ENCODE results near the gene INIP. TPM values are rescaled to one million over a fixed set of nuclear protein-coding genes. Genes with fewer than 3 reads are reported as not detected.

Gene INIP
- polyA plus RNA-seq (2013, experiment 1 of 2): 21.2 TPM
- 22.1 TPM for polyA plus RNA-seq (2013, experiment 2 of 2)

GRCh38 chr9:112717661-112718331, at the start of gene INIP:
Gene INIP, minus strand, starts transcription at chr9:112718117. Its CDS starts 1,632 bp downstream, at chr9:112716485.
- Histone ChIP-seq H3K9ac (ENCODE audit: low read depth, low read length, poor library complexity) (peak within 1 kb of the TSS; percentile 90), H3K27ac (replicated peaks; ENCODE audit: low read length) (peak within 1 kb of the TSS; percentile 90), H3K18ac (ENCODE audit: low read length) (peak within 1 kb of the TSS; percentile 80), H3K14ac (ENCODE audit: low read length) (no peak within 1 kb of the TSS), H3K4ac (ENCODE audit: low read length) (no peak within 1 kb of the TSS), H3K36me3 (replicated peaks in 1 of 2; ENCODE audit: control insufficient read depth in 2 of 2, insufficient read depth in 2 of 2, low read length in 2 of 2) (peaks cover 2 to 22% of the 10 kb centered on the region in 2 donors), H2AK5ac (ENCODE audit: low read depth, low read length) (no peak within 1 kb of the TSS), H2BK12ac (ENCODE audit: low read length) (no peak within 1 kb of the TSS), H3K9me3 (replicated peaks in 1 of 2; ENCODE audit: control insufficient read depth in 2 of 2, insufficient read depth in 1 of 2, low read depth in 1 of 2, low read length in 2 of 2) (peaks cover 0 to 6% of the 10 kb centered on the region in 2 donors), H2BK120ac (ENCODE audit: low read depth, low read length) (no peak within 1 kb of the TSS), H3K4me2 (ENCODE audit: insufficient read depth, low read length, poor library complexity, severe bottlenecking) (peak within 1 kb of the TSS; percentile 71), H3K4me3 (ENCODE audit: low read length in 2 of 2) (peak within 1 kb of the TSS; percentile 85 to 95), H3K79me1 (ENCODE audit: low read depth, low read length) (peaks cover 2% of the 10 kb centered on the region), H3K27me3 (ENCODE audit: control insufficient read depth in 3 of 3, insufficient read depth in 3 of 3, low read depth in 1 of 3, low read length in 3 of 3) (no peaks in the 10 kb centered on the region), H2BK15ac (ENCODE audit: low read length) (no peak within 1 kb of the TSS), H2AFZ (ENCODE audit: low read length) (peak within 1 kb of the TSS; percentile 94), H4K91ac (ENCODE audit: low read depth, low read length, poor library complexity) (no peak within 1 kb of the TSS), H3K4me1 (ENCODE audit: control insufficient read depth in 2 of 2, insufficient read depth in 1 of 2, low read depth in 1 of 2, low read length in 2 of 2) (no peaks in the 10 kb centered on the region), H4K8ac (ENCODE audit: low read depth, low read length) (peak within 1 kb of the TSS; percentile 0), H2BK5ac (ENCODE audit: low read length) (peak within 1 kb of the TSS; percentile 67), H3K23ac (ENCODE audit: low read depth, low read length, poor library complexity) (no peak within 1 kb of the TSS)
- peak; percentile 94 for DNase-seq (ENCODE audit: low spot score)
- no CpG with 5 or more reads among the region's 51 CpGs for WGBS, 2 donors (ENCODE audit: extremely low coverage in 2 of 2, insufficient read length in 2 of 2, insufficient replicate concordance in 1 of 2)

GRCh38 chr9:112765281-112765680, 47.4 kb upstream of the INIP start:
- Histone ChIP-seq H2AK5ac (ENCODE audit: low read depth, low read length) (no peak overlapping the region), H3K18ac (ENCODE audit: low read length) (no peak overlapping the region), H4K8ac (ENCODE audit: low read depth, low read length) (no peak overlapping the region), H3K4me2 (ENCODE audit: insufficient read depth, low read length, poor library complexity, severe bottlenecking) (no peak overlapping the region), H3K4me1 (ENCODE audit: control insufficient read depth in 2 of 2, insufficient read depth in 1 of 2, low read depth in 1 of 2, low read length in 2 of 2) (peaks cover 0 to 6% of the 10 kb centered on the region in 2 donors), H2BK5ac (ENCODE audit: low read length) (no peak overlapping the region), H3K4ac (ENCODE audit: low read length) (no peak overlapping the region), H3K9me3 (replicated peaks in 1 of 2; ENCODE audit: control insufficient read depth in 2 of 2, insufficient read depth in 1 of 2, low read depth in 1 of 2, low read length in 2 of 2) (peaks cover 0 to 9% of the 10 kb centered on the region in 2 donors), H3K36me3 (replicated peaks in 1 of 2; ENCODE audit: control insufficient read depth in 2 of 2, insufficient read depth in 2 of 2, low read length in 2 of 2) (peaks cover 0 to 5% of the 10 kb centered on the region in 2 donors), H3K79me1 (ENCODE audit: low read depth, low read length) (peaks cover 2% of the 10 kb centered on the region), H2BK15ac (ENCODE audit: low read length) (no peak overlapping the region), H3K27me3 (ENCODE audit: control insufficient read depth in 3 of 3, insufficient read depth in 3 of 3, low read depth in 1 of 3, low read length in 3 of 3) (no peaks in the 10 kb centered on the region), H3K27ac (replicated peaks; ENCODE audit: low read length) (no peak overlapping the region), H3K14ac (ENCODE audit: low read length) (no peak overlapping the region), H4K91ac (ENCODE audit: low read depth, low read length, poor library complexity) (no peak overlapping the region), H2BK12ac (ENCODE audit: low read length) (no peak overlapping the region), H3K23ac (ENCODE audit: low read depth, low read length, poor library complexity) (no peak overlapping the region), H3K9ac (ENCODE audit: low read depth, low read length, poor library complexity) (no peak overlapping the region), H3K4me3 (ENCODE audit: low read length in 2 of 2) (no peak overlapping the region), H2BK120ac (ENCODE audit: low read depth, low read length) (no peak overlapping the region), H2AFZ (ENCODE audit: low read length) (no peak overlapping the region)
- DNase-seq (ENCODE audit: low spot score): no peak
- WGBS, 2 donors (ENCODE audit: extremely low coverage in 2 of 2, insufficient read length in 2 of 2, insufficient replicate concordance in 1 of 2): no CpG with 5 or more reads among the region's 1 CpG

GRCh38 chr9:112764837-112765236, 46.9 kb upstream of the INIP start:
- no peak overlapping the region for H3K4ac ChIP-seq (ENCODE audit: low read length)
- no peak overlapping the region for H3K14ac ChIP-seq (ENCODE audit: low read length)
- H2BK120ac ChIP-seq (ENCODE audit: low read depth, low read length): no peak overlapping the region
- H3K79me1 ChIP-seq (ENCODE audit: low read depth, low read length): peaks cover 2% of the 10 kb centered on the region
- no peak overlapping the region for H2AFZ ChIP-seq (ENCODE audit: low read length)
- H3K27me3 ChIP-seq (ENCODE audit: control insufficient read depth in 3 of 3, insufficient read depth in 3 of 3, low read depth in 1 of 3, low read length in 3 of 3): no peaks in the 10 kb centered on the region
- no peak overlapping the region for H3K23ac ChIP-seq (ENCODE audit: low read depth, low read length, poor library complexity)
- H2BK12ac ChIP-seq (ENCODE audit: low read length): no peak overlapping the region
- no peak overlapping the region for H3K9ac ChIP-seq (ENCODE audit: low read depth, low read length, poor library complexity)
- H3K4me2 ChIP-seq (ENCODE audit: insufficient read depth, low read length, poor library complexity, severe bottlenecking): no peak overlapping the region
- H3K9me3 ChIP-seq (replicated peaks in 1 of 2; ENCODE audit: control insufficient read depth in 2 of 2, insufficient read depth in 1 of 2, low read depth in 1 of 2, low read length in 2 of 2): peaks cover 0 to 9% of the 10 kb centered on the region in 2 donors
- no peak overlapping the region for H4K8ac ChIP-seq (ENCODE audit: low read depth, low read length)
- WGBS, 2 donors (ENCODE audit: extremely low coverage in 2 of 2, insufficient read length in 2 of 2, insufficient replicate concordance in 1 of 2): no CpG with 5 or more reads among the region's 7 CpGs
- peak overlapping the region; percentile 5 for H3K27ac ChIP-seq (replicated peaks; ENCODE audit: low read length)
- H2BK5ac ChIP-seq (ENCODE audit: low read length): no peak overlapping the region
- H2AK5ac ChIP-seq (ENCODE audit: low read depth, low read length): no peak overlapping the region
- H2BK15ac ChIP-seq (ENCODE audit: low read length): no peak overlapping the region
- no peak for DNase-seq (ENCODE audit: low spot score)
- peaks cover 0 to 6% of the 10 kb centered on the region in 2 donors for H3K4me1 ChIP-seq (ENCODE audit: control insufficient read depth in 2 of 2, insufficient read depth in 1 of 2, low read depth in 1 of 2, low read length in 2 of 2)
- H4K91ac ChIP-seq (ENCODE audit: low read depth, low read length, poor library complexity): no peak overlapping the region
- peaks cover 0 to 5% of the 10 kb centered on the region in 2 donors for H3K36me3 ChIP-seq (replicated peaks in 1 of 2; ENCODE audit: control insufficient read depth in 2 of 2, insufficient read depth in 2 of 2, low read length in 2 of 2)
- no peak overlapping the region for H3K4me3 ChIP-seq (ENCODE audit: low read length in 2 of 2)
- H3K18ac ChIP-seq (ENCODE audit: low read length): no peak overlapping the region

GRCh38 chr9:112764344-112764743, 46.4 kb upstream of the INIP start:
- Histone ChIP-seq H3K9me3 (replicated peaks in 1 of 2; ENCODE audit: control insufficient read depth in 2 of 2, insufficient read depth in 1 of 2, low read depth in 1 of 2, low read length in 2 of 2) (peaks cover 0 to 9% of the 10 kb centered on the region in 2 donors), H3K23ac (ENCODE audit: low read depth, low read length, poor library complexity) (no peak overlapping the region), H3K4me2 (ENCODE audit: insufficient read depth, low read length, poor library complexity, severe bottlenecking) (no peak overlapping the region), H3K18ac (ENCODE audit: low read length) (no peak overlapping the region), H3K27me3 (ENCODE audit: control insufficient read depth in 3 of 3, insufficient read depth in 3 of 3, low read depth in 1 of 3, low read length in 3 of 3) (no peaks in the 10 kb centered on the region), H4K91ac (ENCODE audit: low read depth, low read length, poor library complexity) (no peak overlapping the region), H2AFZ (ENCODE audit: low read length) (no peak overlapping the region), H3K27ac (replicated peaks; ENCODE audit: low read length) (no peak overlapping the region), H3K14ac (ENCODE audit: low read length) (no peak overlapping the region), H3K9ac (ENCODE audit: low read depth, low read length, poor library complexity) (no peak overlapping the region), H3K4me3 (ENCODE audit: low read length in 2 of 2) (no peak overlapping the region), H4K8ac (ENCODE audit: low read depth, low read length) (no peak overlapping the region), H2BK5ac (ENCODE audit: low read length) (no peak overlapping the region), H3K4me1 (ENCODE audit: control insufficient read depth in 2 of 2, insufficient read depth in 1 of 2, low read depth in 1 of 2, low read length in 2 of 2) (peaks cover 0 to 6% of the 10 kb centered on the region in 2 donors), H2BK12ac (ENCODE audit: low read length) (no peak overlapping the region), H3K79me1 (ENCODE audit: low read depth, low read length) (peaks cover 2% of the 10 kb centered on the region), H2AK5ac (ENCODE audit: low read depth, low read length) (no peak overlapping the region), H2BK120ac (ENCODE audit: low read depth, low read length) (no peak overlapping the region), H2BK15ac (ENCODE audit: low read length) (no peak overlapping the region), H3K4ac (ENCODE audit: low read length) (no peak overlapping the region), H3K36me3 (replicated peaks in 1 of 2; ENCODE audit: control insufficient read depth in 2 of 2, insufficient read depth in 2 of 2, low read length in 2 of 2) (peaks cover 0 to 5% of the 10 kb centered on the region in 2 donors)
- WGBS, 2 donors (ENCODE audit: extremely low coverage in 2 of 2, insufficient read length in 2 of 2, insufficient replicate concordance in 1 of 2): no CpG with 5 or more reads among the region's 5 CpGs
- no peak for DNase-seq (ENCODE audit: low spot score)
